Measurements from ENCODE around the gene CHD9NB. TPM values are rescaled to one million over a fixed set of nuclear protein-coding genes. Genes with fewer than 3 reads are reported as not detected.

The CHD9NB gene
- total and polyA plus RNA-seq, 2 of the 4 experiments (the other 2 are of a cell fraction), result 0.94 to 1.1 TPM

GRCh38 chr16:53089434-53090285 is 37.0 kb upstream of the CHD9NB start:
- no TSS peak for BruUV-seq (replicated peaks)
- POLR2A ChIA-PET (ENCODE audit: unreplicated experiment), result no interaction called here
- DNase-seq, result no peak
- TF ChIP-seq SMC3 (IDR thresholded peaks at IDR 0.05; ENCODE audit: low read depth, low read length), result no peak
- no peak for TF ChIP-seq NFE2L2 (IDR thresholded peaks at IDR 0.05; ENCODE audit: low read depth, low read length)
- TF ChIP-seq, protein P1, sequence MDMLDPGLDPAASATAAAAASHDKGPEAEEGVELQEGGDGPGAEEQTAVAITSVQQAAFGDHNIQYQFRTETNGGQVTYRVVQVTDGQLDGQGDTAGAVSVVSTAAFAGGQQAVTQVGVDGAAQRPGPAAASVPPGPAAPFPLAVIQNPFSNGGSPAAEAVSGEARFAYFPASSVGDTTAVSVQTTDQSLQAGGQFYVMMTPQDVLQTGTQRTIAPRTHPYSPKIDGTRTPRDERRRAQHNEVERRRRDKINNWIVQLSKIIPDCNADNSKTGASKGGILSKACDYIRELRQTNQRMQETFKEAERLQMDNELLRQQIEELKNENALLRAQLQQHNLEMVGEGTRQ (IDR thresholded peaks at IDR 0.05; ENCODE audit: low read depth, low read length), result no peak
- no peak for TF ChIP-seq MXI1 (IDR thresholded peaks at IDR 0.05; ENCODE audit: borderline replicate concordance, low read depth, low read length)
- no peak for TF ChIP-seq BHLHE40 (IDR thresholded peaks at IDR 0.05; ENCODE audit: low read depth, low read length)
- no peak for TF ChIP-seq RCOR1 (IDR thresholded peaks at IDR 0.05; ENCODE audit: insufficient replicate concordance, low read length)
- TF ChIP-seq ELK1 (IDR thresholded peaks at IDR 0.05; ENCODE audit: borderline replicate concordance, low read depth, low read length), result no peak
- TF ChIP-seq CEBPB (IDR thresholded peaks at IDR 0.05; ENCODE audit: low read depth, low read length), result no peak
- TF ChIP-seq MAFK (IDR thresholded peaks at IDR 0.05; ENCODE audit: low read depth, low read length), result no peak
- no peak for TF ChIP-seq RFX5 (IDR thresholded peaks at IDR 0.05; ENCODE audit: low read depth, low read length)
- TF ChIP-seq, protein P2, sequence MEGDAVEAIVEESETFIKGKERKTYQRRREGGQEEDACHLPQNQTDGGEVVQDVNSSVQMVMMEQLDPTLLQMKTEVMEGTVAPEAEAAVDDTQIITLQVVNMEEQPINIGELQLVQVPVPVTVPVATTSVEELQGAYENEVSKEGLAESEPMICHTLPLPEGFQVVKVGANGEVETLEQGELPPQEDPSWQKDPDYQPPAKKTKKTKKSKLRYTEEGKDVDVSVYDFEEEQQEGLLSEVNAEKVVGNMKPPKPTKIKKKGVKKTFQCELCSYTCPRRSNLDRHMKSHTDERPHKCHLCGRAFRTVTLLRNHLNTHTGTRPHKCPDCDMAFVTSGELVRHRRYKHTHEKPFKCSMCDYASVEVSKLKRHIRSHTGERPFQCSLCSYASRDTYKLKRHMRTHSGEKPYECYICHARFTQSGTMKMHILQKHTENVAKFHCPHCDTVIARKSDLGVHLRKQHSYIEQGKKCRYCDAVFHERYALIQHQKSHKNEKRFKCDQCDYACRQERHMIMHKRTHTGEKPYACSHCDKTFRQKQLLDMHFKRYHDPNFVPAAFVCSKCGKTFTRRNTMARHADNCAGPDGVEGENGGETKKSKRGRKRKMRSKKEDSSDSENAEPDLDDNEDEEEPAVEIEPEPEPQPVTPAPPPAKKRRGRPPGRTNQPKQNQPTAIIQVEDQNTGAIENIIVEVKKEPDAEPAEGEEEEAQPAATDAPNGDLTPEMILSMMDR (conservative IDR thresholded peaks at IDR 0.05; ENCODE audit: low read depth, low read length), result no peak
- TF ChIP-seq FOS (IDR thresholded peaks at IDR 0.05; ENCODE audit: low read depth, low read length), result no peak
- TF ChIP-seq POLR2A (IDR thresholded peaks at IDR 0.05; ENCODE audit: low read depth, low read length), result no peak
- TF ChIP-seq CHD1 (IDR thresholded peaks at IDR 0.05; ENCODE audit: low read depth, low read length), result no peak

More at GRCh38 chr16:53089434-53090285, 37.0 kb upstream of the CHD9NB start:
- H3K27ac ChIP-seq (ENCODE audit: insufficient read depth, low read length), result peak overlapping the region; percentile 10; the same call in 1 of the 2 replicates
- CTCF ChIA-PET, result no interaction called here
- H3K4ac ChIP-seq (ENCODE audit: low read depth, low read length), result peak overlapping the region; percentile 90
- H2AK9ac ChIP-seq (replicated peaks; ENCODE audit: low read depth, low read length, poor library complexity), result peak overlapping the region; percentile 95
- H2BK120ac ChIP-seq (ENCODE audit: low read depth, low read length), result peak overlapping the region; percentile 81
- H4K5ac ChIP-seq (ENCODE audit: low read depth, low read length), result peak overlapping the region; percentile 8
- H3K4me2 ChIP-seq (ENCODE audit: low read depth, low read length), result no peak overlapping the region
- peak overlapping the region; percentile 82 for H3K14ac ChIP-seq (replicated peaks; ENCODE audit: low read depth, low read length)
- H3K27me3 ChIP-seq (ENCODE audit: control insufficient read depth, insufficient read depth, low read length), result no peaks in the 10 kb centered on the region
- no peak overlapping the region; the same call in 1 of the 2 replicates for H3K9ac ChIP-seq (ENCODE audit: low read depth, low read length)
- peak overlapping the region; percentile 40 for H2AFZ ChIP-seq (replicated peaks; ENCODE audit: low read length, poor library complexity)
- H3K9me1 ChIP-seq (ENCODE audit: insufficient read depth, low read length), result peaks cover 30% of the 10 kb centered on the region
- ATAC-seq (ENCODE audit: low read depth), result no peak
- in situ Hi-C loops (cut with MboI; ENCODE audit: low sequenced_read_pairs), result loop anchor here (5.0 kb wide), 1 partner anchor 38 kb away; no protein-coding TSS in a partner anchor
- peak overlapping the region; percentile 19 to 87; a peak in 3 of 4 replicates for H4K8ac ChIP-seq (ENCODE audit: low read depth in 2 of 2, low read length in 2 of 2)
- H2AK5ac ChIP-seq (ENCODE audit: low read depth, low read length), result peak overlapping the region; percentile 88
- intact Hi-C loops (cut with micrococcal nuclease), result loop anchor here (2.0 kb wide), 2 partner anchors 35 to 41 kb away; partner anchors contain the start of gene CHD9
- H3K79me1 ChIP-seq (ENCODE audit: low read depth in 1 of 2, low read length in 2 of 2), result peaks cover 15 to 71% of the 10 kb centered on the region in 2 experiments; a peak in 3 of 4 replicates
- peak overlapping the region; percentile 81; the same call in 1 of the 3 replicates for H2BK15ac ChIP-seq (ENCODE audit: low read depth, low read length)
- no peaks in the 10 kb centered on the region; the same call in 1 of the 2 replicates for H4K20me1 ChIP-seq (ENCODE audit: insufficient read depth, low read length)
- dilution Hi-C loops (cut with HindIII; ENCODE audit: low sequenced_read_pairs, unreplicated experiment), result no loop called here
- H3K18ac ChIP-seq (ENCODE audit: low read depth, low read length), result peak overlapping the region; percentile 5; the same call in 1 of the 2 replicates
- no CpG with 5 or more reads among the region's 4 CpGs for WGBS, 2 experiments (ENCODE audit: extremely low coverage in 2 of 2, insufficient read length in 1 of 2)
- H2BK20ac ChIP-seq (ENCODE audit: low read depth, low read length), result peak overlapping the region; percentile 92
- no peaks in the 10 kb centered on the region for H3K9me3 ChIP-seq (ENCODE audit: control insufficient read depth, insufficient read depth, low read length)
- no peaks in the 10 kb centered on the region for H3K36me3 ChIP-seq (ENCODE audit: control insufficient read depth, insufficient read depth, low read length)
- peak overlapping the region; percentile 76 for H2BK5ac ChIP-seq (ENCODE audit: low read depth, low read length, poor library complexity, severe bottlenecking)
- H3K4me1 ChIP-seq (ENCODE audit: control insufficient read depth, insufficient read depth, low read length), result peaks cover 21% of the 10 kb centered on the region
- H4K91ac ChIP-seq (ENCODE audit: insufficient read depth, low read depth, low read length), result peak overlapping the region; percentile 68
- no peak overlapping the region for H3K56ac ChIP-seq (ENCODE audit: extremely low read depth, insufficient read depth, low read length)
- H3K4me3 ChIP-seq (ENCODE audit: insufficient read depth, low read depth, low read length), result no peak overlapping the region
- H3K23ac ChIP-seq (ENCODE audit: low read depth, low read length), result peak overlapping the region; percentile 96

All from IMR-90 (cell line).